Endothelial cell of umbilical vein (primary cell): ENCODE data around the gene FAM228B. TPM values are rescaled to one million over a fixed set of nuclear protein-coding genes. Genes with fewer than 3 reads are reported as not detected.

ENCODE experiments used
- BruUV-seq: library from RNA; stranded (reverse); fragments of 400-500 nt; replicated peaks from 2 replicates; lab custom pipeline; 2021; lab: Mats Ljungman, UMichigan
- CTCF ChIA-PET: fragments of 300-600, 350-600 bp; sonication (Branson Sonifier 250); formaldehyde crosslinking; loops from one replicate; lab custom pipeline; 2021; ENCODE audit warnings: antibody characterized with exemption, inconsistent platforms; lab: Charles Lee
- POLR2A ChIA-PET: fragments of 300-600, 350-600 bp; sonication (Branson Sonifier 250); formaldehyde crosslinking; loops from one replicate; lab custom pipeline; 2021; ENCODE audit warnings: antibody characterized with exemption, inconsistent platforms; lab: Charles Lee
- DNase-seq: peaks from one replicate; pipeline ENCODE4 v3.0.0-alpha.2; 2011; ENCODE audit warnings: low read depth, low spot score
- FAIRE-seq: peaks from 2 replicates; lab custom pipeline; 2011; peaks lifted over from hg19 to GRCh38; lab: Jason Lieb, UNC
- H2AFZ ChIP-seq: 2 replicates; pipeline ENCODE4 v1.6.0; 2012; ENCODE audit warnings: low read depth, low read length, control low read depth, inconsistent platforms
- H3K27ac ChIP-seq: 2 replicates; pipeline ENCODE4 v1.5.1; 2011; ENCODE audit warnings: low read depth, mild to moderate bottlenecking, control low read depth, low read length, moderate library complexity; ENCODE audit not compliant: insufficient read depth
- H3K27me3 ChIP-seq, 2 experiments: 2 replicates each; pipeline versions ENCODE4 v1.6.0 to v1.6.1; 2011; ENCODE audit warnings: low read length in 2 of 2, mixed read lengths in 1 of 2; ENCODE audit not compliant: control insufficient read depth in 2 of 2, insufficient read depth in 2 of 2
- H3K36me3 ChIP-seq, 2 experiments: 2 replicates in 1 of 2; 3 replicates in 1 of 2; pipeline ENCODE4 v1.5.1; 2011; ENCODE audit warnings: low read length in 2 of 2, mild to moderate bottlenecking in 1 of 2, moderate library complexity in 1 of 2; ENCODE audit not compliant: control insufficient read depth in 2 of 2, insufficient read depth in 2 of 2; ENCODE audit errors: extremely low read depth in 1 of 2
- H3K4me1 ChIP-seq: 3 replicates; pipeline ENCODE4 v1.5.1; 2011; ENCODE audit warnings: mild to moderate bottlenecking, low read length; ENCODE audit not compliant: control insufficient read depth, insufficient read depth; ENCODE audit errors: extremely low read depth
- H3K4me2 ChIP-seq: 2 replicates; pipeline ENCODE4 v1.6.1; 2011; ENCODE audit warnings: low read length, control low read depth, mixed read lengths; ENCODE audit not compliant: insufficient read depth
- H3K4me3 ChIP-seq, 3 experiments: fragments of 200-600 bp in 1 of 3; sonication (generic), shearing (Covaris generic) in 1 of 3; replicated peaks in 1 of 3; 2 replicates each; pipeline ENCODE4 v1.5.1; 2011 to 2016; ENCODE audit warnings: control low read depth in 3 of 3, low read length in 3 of 3, mild to moderate bottlenecking in 2 of 3, inconsistent platforms in 1 of 3, low read depth in 1 of 3, moderate library complexity in 1 of 3; ENCODE audit not compliant: insufficient read depth in 1 of 3
- H3K79me2 ChIP-seq: 2 replicates; pipeline ENCODE4 v1.6.0; 2012; ENCODE audit warnings: low read length, inconsistent platforms; ENCODE audit not compliant: control insufficient read depth, insufficient read depth
- H3K9ac ChIP-seq: replicated peaks from 2 replicates; pipeline ENCODE3; 2011; ENCODE audit warnings: low read length, control low read depth; ENCODE audit not compliant: insufficient read depth; ENCODE audit errors: extremely low read depth
- H3K9me1 ChIP-seq: replicated peaks from 3 replicates; pipeline ENCODE4 v1.6.0; 2011; ENCODE audit warnings: mild to moderate bottlenecking, low read length; ENCODE audit not compliant: control insufficient read depth, insufficient read depth; ENCODE audit errors: extremely low read depth
- H3K9me3 ChIP-seq: replicated peaks from 2 replicates; pipeline ENCODE4 v1.5.1; 2012; ENCODE audit warnings: low read length, inconsistent platforms; ENCODE audit not compliant: control insufficient read depth, insufficient read depth
- H4K20me1 ChIP-seq: replicated peaks from 2 replicates; pipeline ENCODE3; 2011; ENCODE audit warnings: mild to moderate bottlenecking, low read length; ENCODE audit not compliant: control insufficient read depth, insufficient read depth; ENCODE audit errors: extremely low read depth
- EZH2 ChIP-seq: IDR thresholded peaks from 2 replicates; pipeline ENCODE4 v1.6.1; 2012; ENCODE audit warnings: borderline replicate concordance, low read depth, mild to moderate bottlenecking, moderate library complexity, low read length, inconsistent platforms; ENCODE audit not compliant: severe bottlenecking
- GATA2 ChIP-seq: IDR thresholded peaks from 2 replicates; pipeline ENCODE4 v1.7.0; 2011; ENCODE audit warnings: low read depth, mild to moderate bottlenecking, moderate library complexity, mixed read lengths, low read length; ENCODE audit not compliant: insufficient read length, insufficient read depth
- JUN ChIP-seq: IDR thresholded peaks from 2 replicates; pipeline ENCODE4 v1.6.1; 2011; ENCODE audit warnings: borderline replicate concordance, low read depth; ENCODE audit not compliant: insufficient read length, insufficient read depth
- dilution Hi-C: fragments of 300-500 bp; cut with MboI; formaldehyde crosslinking; loops from one replicate; pipeline ENCODE4 v1.15.0; 2019; ENCODE audit warnings: low sequenced_read_pairs; ENCODE audit not compliant: extremely low pct_ligation_motif_present
- intact Hi-C: fragments of 100-400 bp; cut with micrococcal nuclease; formaldehyde crosslinking; loops from one replicate; pipeline ENCODE4 v1.10.0; 2022
- polyA plus RNA-seq, 4 experiments: library from polyadenylated mRNA; depleted of rRNA in 3 of 4; stranded (reverse) in 3 of 4; unstranded in 1 of 4; fragments of >200 nt; gene quantifications; 2 replicates each; pipeline versions ENCODE4 v1.2.1 to v1.2.3, GENCODE V29; 2011 to 2012; ENCODE audit warnings: missing spikeins in 1 of 4
- total RNA-seq: library from RNA; stranded (reverse); gene quantifications from 2 replicates; pipeline ENCODE4 v1.2.3, GENCODE V29; 2021

The FAM228B gene
- total and polyA plus RNA-seq, 2 donors (not counting 3 experiments of a cell fraction or from before 2014, with no cell fraction given): 1.6 to 11.9 TPM

GRCh38 chr2:24162494-24162893 lies 39.2 kb downstream of the FAM228B start:
- Histone ChIP-seq H2AFZ (no peak overlapping the region), H3K4me2 (no peak overlapping the region), H3K4me3 (no peak overlapping the region), H3K9ac (no peak overlapping the region), H3K79me2 (no peaks in the 10 kb centered on the region), H3K9me1 (no peaks in the 10 kb centered on the region), H3K36me3 (no peaks in the 10 kb centered on the region), H3K27ac (no peak overlapping the region), H3K9me3 (no peaks in the 10 kb centered on the region), H3K27me3 (no peaks in the 10 kb centered on the region), H3K4me1 (no peaks in the 10 kb centered on the region), H4K20me1 (no peaks in the 10 kb centered on the region)
- intact Hi-C loops: loop anchor here (1.0 kb wide), 1 partner anchor 11 kb away; no protein-coding TSS in a partner anchor
- TF ChIP-seq JUN (no peak), EZH2 (no peak)
- CTCF ChIA-PET: interaction anchor here (1.8 to 3.5 kb wide), 2 partner anchors 19 to 338 kb away, joined by 6 to 27 read pairs; no protein-coding TSS in a partner anchor
- FAIRE-seq (no peak), DNase-seq (no peak)
- POLR2A ChIA-PET: no interaction called here
- dilution Hi-C loops: no loop called here
- BruUV-seq: no TSS peak

GRCh38 chr2:24163186-24163585 lies 39.9 kb downstream of the FAM228B start:
- BruUV-seq: no TSS peak
- intact Hi-C loops (no loop called here), dilution Hi-C loops (no loop called here)
- Histone ChIP-seq H2AFZ (no peak overlapping the region), H3K36me3 (no peaks in the 10 kb centered on the region), H3K27me3 (no peaks in the 10 kb centered on the region), H3K4me2 (no peak overlapping the region), H4K20me1 (no peaks in the 10 kb centered on the region), H3K4me1 (no peaks in the 10 kb centered on the region), H3K4me3 (no peak overlapping the region), H3K9me3 (no peaks in the 10 kb centered on the region), H3K9me1 (no peaks in the 10 kb centered on the region), H3K79me2 (no peaks in the 10 kb centered on the region), H3K9ac (no peak overlapping the region), H3K27ac (no peak overlapping the region)
- ChIA-PET POLR2A (no interaction called here), CTCF (interaction anchor here (1.0 to 3.5 kb wide), 6 partner anchors 10 to 339 kb away, joined by 3 to 27 read pairs (median 7); partner anchors contain the start of gene ATAD2B)
- no peak for FAIRE-seq
- no peak for TF ChIP-seq GATA2
- no peak for DNase-seq
